ENCODE data around the gene THEM5. TPM values are rescaled to one million over a fixed set of nuclear protein-coding genes. Genes with fewer than 3 reads are reported as not detected.

The THEM5 gene
- total and polyA plus RNA-seq, 10 donors, result 0.47 TPM; not detected in 9

- H3K4me1 ChIP-seq, result peaks cover 0 to 19% (median 7%) of the 10 kb centered on the region in 6 donors
Measured at GRCh38 chr1:151823175-151823574, 30.3 kb downstream of the THEM5 start.

GRCh38 chr1:151822404-151822803 lies 31.1 kb downstream of the THEM5 start:
- Histone ChIP-seq H3K27ac (peak overlapping the region in 2 of 8 donors; percentile 36 to 51), H3K4me3 (no peak overlapping the region), H3K9me3 (no peaks in the 10 kb centered on the region), H3K4me1 (peaks cover 0 to 14% (median 3%) of the 10 kb centered on the region in 6 donors), H3K36me3 (no peaks in the 10 kb centered on the region), H3K27me3 (replicated peaks in 1 of 7) (peaks cover 0 to 24% (median 0%) of the 10 kb centered on the region in 7 donors)
- TF ChIP-seq CTCF (IDR thresholded peaks at IDR 0.05 in 8 of 11, conservative IDR thresholded peaks at IDR 0.05 in 3 of 11), result no peak
- TF ChIP-seq POLR2A (IDR thresholded peaks at IDR 0.05), result no peak
- no peak for TF ChIP-seq POLR2AphosphoS5 (IDR thresholded peaks at IDR 0.05)
- WGBS, 5 donors, result 41 to 50% (median 49%) methylated on average over 6 to 7 of the region's 7 CpGs
- intact Hi-C loops (cut with DNase I; ENCODE audit: low total_unique reads), result no loop called here
- DNase-seq, result no peak

More at GRCh38 chr1:151823175-151823574, 30.3 kb downstream of the THEM5 start:
- Histone ChIP-seq H3K9me3 (no peaks in the 10 kb centered on the region), H3K27me3 (replicated peaks in 1 of 7) (peaks cover 0 to 28% (median 0%) of the 10 kb centered on the region in 7 donors), H3K27ac (peak overlapping the region in 2 of 8 donors; percentile 36 to 51), H3K36me3 (no peaks in the 10 kb centered on the region), H3K4me3 (no peak overlapping the region)
- intact Hi-C loops (cut with DNase I; ENCODE audit: low total_unique reads), result no loop called here
- 77 to 92% (median 87%) methylated on average over 8 of the region's 8 CpGs for WGBS, 5 donors
- DNase-seq, result no peak
- TF ChIP-seq CTCF (IDR thresholded peaks at IDR 0.05 in 8 of 11, conservative IDR thresholded peaks at IDR 0.05 in 3 of 11), result no peak
- TF ChIP-seq POLR2AphosphoS5 (IDR thresholded peaks at IDR 0.05), result no peak
- no peak for TF ChIP-seq POLR2A (IDR thresholded peaks at IDR 0.05)

GRCh38 chr1:151820940-151821339 lies 32.6 kb downstream of the THEM5 start:
- H3K27me3 ChIP-seq (replicated peaks in 1 of 7), result peaks cover 0 to 15% (median 0%) of the 10 kb centered on the region in 7 donors
- no peaks in the 10 kb centered on the region for H3K9me3 ChIP-seq
- peaks cover 0 to 24% (median 9%) of the 10 kb centered on the region in 6 donors for H3K4me1 ChIP-seq
- H3K36me3 ChIP-seq, result no peaks in the 10 kb centered on the region
- intact Hi-C loops (cut with DNase I; ENCODE audit: low total_unique reads), result no loop called here
- H3K27ac ChIP-seq, result no peak overlapping the region
- no peak for DNase-seq
- no peak for TF ChIP-seq POLR2AphosphoS5 (IDR thresholded peaks at IDR 0.05)
- TF ChIP-seq CTCF (IDR thresholded peaks at IDR 0.05 in 8 of 11, conservative IDR thresholded peaks at IDR 0.05 in 3 of 11), result no peak
- no peak for TF ChIP-seq POLR2A (IDR thresholded peaks at IDR 0.05)
- H3K4me3 ChIP-seq, result no peak overlapping the region
- WGBS, 5 donors, result 1 to 19% (median 5%) methylated on average over 2 of the region's 2 CpGs

GRCh38 chr1:151819976-151820623 lies 33.4 kb downstream of the THEM5 start:
- Histone ChIP-seq H3K27me3 (replicated peaks in 1 of 7) (peaks cover 0 to 13% (median 0%) of the 10 kb centered on the region in 7 donors), H3K4me3 (no peak overlapping the region), H3K4me1 (peaks cover 0 to 33% (median 16%) of the 10 kb centered on the region in 6 donors), H3K36me3 (no peaks in the 10 kb centered on the region), H3K27ac (no peak overlapping the region), H3K9me3 (no peaks in the 10 kb centered on the region)
- TF ChIP-seq CTCF (IDR thresholded peaks at IDR 0.05 in 8 of 11, conservative IDR thresholded peaks at IDR 0.05 in 3 of 11) (no peak), POLR2A (IDR thresholded peaks at IDR 0.05) (no peak), POLR2AphosphoS5 (IDR thresholded peaks at IDR 0.05) (no peak)
- intact Hi-C loops (cut with DNase I; ENCODE audit: low total_unique reads), result no loop called here
- no peak for DNase-seq
- WGBS, 5 donors, result 68 to 70% (median 69%) methylated on average over 7 of the region's 7 CpGs

Data from spleen (tissue), 11 donors.